ENCODE measurements around the gene REG1B.

DNA sequence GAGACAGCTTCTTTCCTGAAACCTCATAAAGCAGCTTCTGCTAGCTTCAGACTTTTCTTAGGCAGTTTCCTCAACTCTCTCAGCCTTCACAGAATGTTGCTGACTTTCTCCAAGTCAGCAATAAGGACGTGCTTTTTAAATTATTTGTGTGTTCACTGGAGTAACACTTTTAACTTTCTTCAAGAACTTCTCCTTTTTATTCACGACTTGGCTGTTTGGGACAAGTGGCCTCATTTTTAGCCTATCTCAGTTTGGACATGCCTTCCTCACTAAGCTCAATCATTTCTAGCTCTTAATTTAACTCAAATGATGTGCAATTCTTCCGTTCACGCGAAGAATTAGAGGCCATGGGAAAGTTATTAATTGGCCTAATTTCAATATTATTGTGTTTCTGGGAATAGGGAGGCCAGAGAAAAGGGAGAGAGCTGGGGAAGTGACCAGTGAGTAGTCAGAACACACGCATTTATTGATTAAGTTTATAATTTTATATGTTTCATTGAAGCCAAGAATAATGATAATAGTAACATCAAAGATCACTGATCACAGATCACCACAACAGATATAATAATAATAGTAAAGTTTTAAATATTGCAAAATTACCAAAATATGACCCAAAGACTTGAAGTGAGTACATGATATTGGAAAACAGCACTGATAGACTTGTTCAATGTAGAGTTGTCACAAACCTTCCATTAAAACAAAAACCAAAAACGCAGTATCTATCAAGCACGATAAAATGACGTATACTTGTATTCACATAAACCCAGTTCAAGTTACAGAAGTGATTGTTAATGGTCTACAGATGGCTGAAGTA is 37.3 kb upstream of the REG1B start:
- TF ChIP-seq, protein P1, sequence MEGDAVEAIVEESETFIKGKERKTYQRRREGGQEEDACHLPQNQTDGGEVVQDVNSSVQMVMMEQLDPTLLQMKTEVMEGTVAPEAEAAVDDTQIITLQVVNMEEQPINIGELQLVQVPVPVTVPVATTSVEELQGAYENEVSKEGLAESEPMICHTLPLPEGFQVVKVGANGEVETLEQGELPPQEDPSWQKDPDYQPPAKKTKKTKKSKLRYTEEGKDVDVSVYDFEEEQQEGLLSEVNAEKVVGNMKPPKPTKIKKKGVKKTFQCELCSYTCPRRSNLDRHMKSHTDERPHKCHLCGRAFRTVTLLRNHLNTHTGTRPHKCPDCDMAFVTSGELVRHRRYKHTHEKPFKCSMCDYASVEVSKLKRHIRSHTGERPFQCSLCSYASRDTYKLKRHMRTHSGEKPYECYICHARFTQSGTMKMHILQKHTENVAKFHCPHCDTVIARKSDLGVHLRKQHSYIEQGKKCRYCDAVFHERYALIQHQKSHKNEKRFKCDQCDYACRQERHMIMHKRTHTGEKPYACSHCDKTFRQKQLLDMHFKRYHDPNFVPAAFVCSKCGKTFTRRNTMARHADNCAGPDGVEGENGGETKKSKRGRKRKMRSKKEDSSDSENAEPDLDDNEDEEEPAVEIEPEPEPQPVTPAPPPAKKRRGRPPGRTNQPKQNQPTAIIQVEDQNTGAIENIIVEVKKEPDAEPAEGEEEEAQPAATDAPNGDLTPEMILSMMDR (IDR thresholded peaks at IDR 0.05) = no peak
- TF ChIP-seq POLR2A (IDR thresholded peaks at IDR 0.05) = no peak
